Measurements from ENCODE around the gene HSPH1.

DNA sequence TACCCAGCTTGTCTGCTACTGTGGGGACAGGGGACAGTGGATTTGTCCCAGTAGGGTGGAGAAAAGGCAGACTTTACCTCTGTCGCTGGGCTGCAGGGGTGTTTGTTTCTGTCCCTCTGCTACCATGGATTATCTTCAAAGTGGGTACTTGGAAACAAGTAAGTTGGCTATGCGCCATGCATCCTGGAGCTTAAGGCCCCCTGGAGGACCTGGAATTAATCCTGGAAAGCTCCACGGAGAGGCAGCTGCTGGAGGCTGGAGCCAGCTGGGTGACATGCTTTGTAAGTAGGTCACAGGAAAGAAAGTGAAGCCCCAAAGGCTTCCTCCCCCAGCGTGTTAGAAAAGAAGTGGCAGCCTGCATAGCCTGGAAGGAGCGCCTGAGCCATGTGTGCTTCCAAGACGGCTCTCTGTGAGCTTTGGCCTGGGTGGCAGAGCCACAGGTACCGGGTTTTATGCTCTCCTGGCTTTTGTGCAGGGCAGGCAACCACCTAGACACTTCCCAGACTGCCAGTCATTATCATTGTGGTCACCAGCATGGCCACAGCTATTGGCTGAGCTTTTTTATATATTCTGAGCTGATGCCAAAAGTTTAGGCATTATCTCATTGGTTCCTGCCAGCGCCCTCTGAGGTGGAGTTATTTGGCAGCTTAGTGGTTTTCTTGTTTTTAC is 47.6 kb upstream of the HSPH1 start:
- TF ChIP-seq, protein P1, sequence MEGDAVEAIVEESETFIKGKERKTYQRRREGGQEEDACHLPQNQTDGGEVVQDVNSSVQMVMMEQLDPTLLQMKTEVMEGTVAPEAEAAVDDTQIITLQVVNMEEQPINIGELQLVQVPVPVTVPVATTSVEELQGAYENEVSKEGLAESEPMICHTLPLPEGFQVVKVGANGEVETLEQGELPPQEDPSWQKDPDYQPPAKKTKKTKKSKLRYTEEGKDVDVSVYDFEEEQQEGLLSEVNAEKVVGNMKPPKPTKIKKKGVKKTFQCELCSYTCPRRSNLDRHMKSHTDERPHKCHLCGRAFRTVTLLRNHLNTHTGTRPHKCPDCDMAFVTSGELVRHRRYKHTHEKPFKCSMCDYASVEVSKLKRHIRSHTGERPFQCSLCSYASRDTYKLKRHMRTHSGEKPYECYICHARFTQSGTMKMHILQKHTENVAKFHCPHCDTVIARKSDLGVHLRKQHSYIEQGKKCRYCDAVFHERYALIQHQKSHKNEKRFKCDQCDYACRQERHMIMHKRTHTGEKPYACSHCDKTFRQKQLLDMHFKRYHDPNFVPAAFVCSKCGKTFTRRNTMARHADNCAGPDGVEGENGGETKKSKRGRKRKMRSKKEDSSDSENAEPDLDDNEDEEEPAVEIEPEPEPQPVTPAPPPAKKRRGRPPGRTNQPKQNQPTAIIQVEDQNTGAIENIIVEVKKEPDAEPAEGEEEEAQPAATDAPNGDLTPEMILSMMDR (IDR thresholded peaks at IDR 0.05): no peak
- TF ChIP-seq POLR2A (IDR thresholded peaks at IDR 0.05): no peak

Measured in adrenal gland (tissue), 5 donors.